NCI-H524 treated with DMSO at 0.1 percent for 48 hours (cell line): Measurements from ENCODE around the gene DPP3.

Source experiments
- DNase-seq: peaks from one replicate; lab custom pipeline; 2025; lab: John Stamatoyannopoulos, UW

Gene DPP3

GRCh38 chr11:66484806-66485380, 4.7 kb downstream of the DPP3 start:
- DNase-seq, result no peak

- DNase-seq, result no peak
These were observed 8.7 kb downstream of the DPP3 start for GRCh38 chr11:66488957-66489356.

- DNase-seq, result no peak
These were observed 9.4 kb downstream of the DPP3 start for GRCh38 chr11:66489636-66490035.

- DNase-seq, result no peak
These were observed 11.2 kb downstream of the DPP3 start for GRCh38 chr11:66491315-66491935.

- peak; percentile 70 for DNase-seq
These were observed 12.1 kb downstream of the DPP3 start for GRCh38 chr11:66492161-66492865.

- DNase-seq, result no peak
These were observed 12.9 kb downstream of the DPP3 start for GRCh38 chr11:66493130-66493529.

- no peak for DNase-seq
These were observed 14.2 kb downstream of the DPP3 start for GRCh38 chr11:66494458-66494857.

GRCh38 chr11:66494935-66495334, 14.7 kb downstream of the DPP3 start:
- no peak for DNase-seq

GRCh38 chr11:66495401-66495854, 15.2 kb downstream of the DPP3 start:
- DNase-seq, result no peak

GRCh38 chr11:66497206-66497605, 17.0 kb downstream of the DPP3 start:
- DNase-seq, result no peak

- DNase-seq, result no peak
These were observed 18.3 kb downstream of the DPP3 start for GRCh38 chr11:66498506-66498905.

- DNase-seq, result no peak
These were observed 25.1 kb downstream of the DPP3 start for GRCh38 chr11:66505276-66505816.

- DNase-seq, result no peak
These were observed 28.9 kb downstream of the DPP3 start for GRCh38 chr11:66509131-66509561.

GRCh38 chr11:66510271-66510989, 30.2 kb downstream of the DPP3 start, which contains the start of gene BBS1:
TSS of gene BBS1 (plus strand) at chr11:66510635. CDS start at chr11:66510660, 25 bp downstream.
- peak; percentile 22 for DNase-seq

- no peak for DNase-seq
These were observed 30.7 kb downstream of the DPP3 start for GRCh38 chr11:66510990-66511339.

- no peak for DNase-seq
These were observed 43.4 kb downstream of the DPP3 start for GRCh38 chr11:66523611-66524010.

- DNase-seq, result no peak
These were observed 44.2 kb downstream of the DPP3 start for GRCh38 chr11:66524304-66525040.

- no peak for DNase-seq
These were observed 48.8 kb downstream of the DPP3 start for GRCh38 chr11:66529069-66529468.

GRCh38 chr11:66529655-66530054, 49.4 kb downstream of the DPP3 start:
- DNase-seq, result no peak

GRCh38 chr11:66530927-66531709, 50.9 kb downstream of the DPP3 start:
- DNase-seq, result no peak

GRCh38 chr11:66531841-66532240, 51.6 kb downstream of the DPP3 start:
- no peak for DNase-seq
